B cell (primary cell): Measurements from ENCODE around the gene LAGE3. TPM values are rescaled to one million over a fixed set of nuclear protein-coding genes. Genes with fewer than 3 reads are reported as not detected.
"Not testable (repeated sequence)": the region's sequence is repeated elsewhere in the genome, so short reads cannot be mapped to it uniquely, and the experiment has no call there.

Experiments used
- ATAC-seq: fragments of 200-7000 bp; cut with Tn5 transposase; one replicate; pipeline ENCODE4 v1.10.0; 2021; ENCODE audit warnings: low read depth, mild to moderate bottlenecking, moderate number of reproducible peaks, moderate library complexity
- CTCF ChIA-PET: fragments of 350-600 bp; sonication (Branson Sonifier 250); formaldehyde crosslinking; loops from one replicate; lab custom pipeline; 2021; ENCODE audit warnings: antibody characterized with exemption, inconsistent platforms; lab: Charles Lee
- POLR2A ChIA-PET: fragments of 350-600 bp; sonication (Branson Sonifier 250); formaldehyde crosslinking; loops from one replicate; lab custom pipeline; 2021; ENCODE audit warnings: antibody characterized with exemption; lab: Charles Lee
- DNase-seq: peaks from one replicate; pipeline ENCODE4 v3.0.0; 2013
- H2AFZ ChIP-seq: 2 replicates; pipeline ENCODE4 v1.6.1; 2012; ENCODE audit warnings: mild to moderate bottlenecking, low read depth, low read length; ENCODE audit not compliant: insufficient read depth, poor library complexity, severe bottlenecking
- H3K27ac ChIP-seq, 2 donors: 1 replicate in 1 of 2; 2 replicates in 1 of 2; pipeline ENCODE4 v1.5.1; 2012 to 2013; ENCODE audit warnings: low read length in 2 of 2, mild to moderate bottlenecking in 2 of 2, moderate library complexity in 1 of 2
- H3K27me3 ChIP-seq, 4 experiments: fragments of 200-600 bp in 1 of 4; sonication (generic) in 1 of 4; replicated peaks in 1 of 4; 1 replicate in 2 of 4; 2 replicates in 2 of 4; pipeline versions ENCODE4 v1.6.1 to v1.7.0; 2013 to 2016; ENCODE audit warnings: low read length in 3 of 4, mild to moderate bottlenecking in 2 of 4, mixed read lengths in 1 of 4, moderate library complexity in 1 of 4; ENCODE audit not compliant: insufficient read depth in 4 of 4, control insufficient read depth in 3 of 4; ENCODE audit errors: control extremely low read depth in 1 of 4
- H3K36me3 ChIP-seq, 2 experiments: replicated peaks in 1 of 2; 1 replicate in 1 of 2; 2 replicates in 1 of 2; pipeline versions ENCODE4 v1.6.1 to v1.7.1; 2013; ENCODE audit warnings: low read length in 1 of 2; ENCODE audit not compliant: insufficient read depth in 2 of 2, control insufficient read depth in 1 of 2; ENCODE audit errors: control extremely low read depth in 1 of 2, extremely low read depth in 1 of 2
- H3K4me1 ChIP-seq, 2 donors: fragments of 200-600 bp in 1 of 2; sonication (generic) in 1 of 2; 1 replicate in 1 of 2; 2 replicates in 1 of 2; pipeline versions ENCODE4 v1.5.1 to v1.6.1; 2013 to 2017; ENCODE audit warnings: low read length in 2 of 2; ENCODE audit not compliant: control insufficient read depth in 2 of 2, insufficient read depth in 2 of 2
- H3K4me2 ChIP-seq: replicated peaks from 2 replicates; pipeline ENCODE3; 2012; ENCODE audit warnings: mild to moderate bottlenecking, low read depth, low read length; ENCODE audit not compliant: poor library complexity, severe bottlenecking
- H3K4me3 ChIP-seq, 5 experiments: fragments of 200-600 bp in 1 of 5; sonication (generic) in 1 of 5; 1 replicate in 3 of 5; 2 replicates in 2 of 5; pipeline versions ENCODE4 v1.5.1 to v1.7.0; 2011 to 2016; ENCODE audit warnings: low read length in 4 of 5, mild to moderate bottlenecking in 4 of 5, low read depth in 2 of 5, control low read depth in 1 of 5, moderate library complexity in 1 of 5; ENCODE audit not compliant: insufficient read depth in 1 of 5; ENCODE audit errors: control extremely low read depth in 1 of 5, extremely low read depth in 1 of 5
- H3K79me2 ChIP-seq: fragments of 200-600 bp; sonication (generic); one replicate; pipeline ENCODE4 v1.6.0; 2016; ENCODE audit warnings: low read length; ENCODE audit not compliant: control insufficient read depth, insufficient read depth
- H3K9ac ChIP-seq: fragments of 200-600 bp; sonication (generic); 2 replicates; pipeline ENCODE4 v1.6.1; 2017; ENCODE audit warnings: mild to moderate bottlenecking, low read length, moderate library complexity
- H3K9me3 ChIP-seq, 3 donors: one replicate each; pipeline versions ENCODE4 v1.6.1 to v1.7.1; 2013; ENCODE audit warnings: low read length in 2 of 3; ENCODE audit not compliant: control insufficient read depth in 2 of 3, insufficient read depth in 1 of 3; ENCODE audit errors: control extremely low read depth in 1 of 3
- H4K20me1 ChIP-seq: 2 replicates; pipeline ENCODE4 v1.6.0; 2012; ENCODE audit warnings: mild to moderate bottlenecking, low read length; ENCODE audit not compliant: insufficient read depth, control insufficient read depth, poor library complexity, severe bottlenecking
- H3K27ac Mint-ChIP-seq: one replicate; pipeline ENCODE4 v1.8.0; 2021; ENCODE audit warnings: mixed read lengths
- H3K27me3 Mint-ChIP-seq: one replicate; pipeline ENCODE4 v1.8.0; 2021; ENCODE audit warnings: mixed read lengths
- H3K4me1 Mint-ChIP-seq: one replicate; pipeline ENCODE4 v1.8.0; 2021; ENCODE audit warnings: mixed read lengths
- H3K4me3 Mint-ChIP-seq: one replicate; pipeline ENCODE4 v1.8.0; 2021; ENCODE audit warnings: mixed read lengths
- H3K9me3 Mint-ChIP-seq: one replicate; pipeline ENCODE4 v1.8.0; 2022; ENCODE audit warnings: mixed read lengths; ENCODE audit not compliant: insufficient read depth
- CTCF ChIP-seq: fragments of 200-600 bp; IDR thresholded peaks from one replicate; pipeline ENCODE4 v1.8.0; 2022; ENCODE audit warnings: antibody characterized with exemption, mild to moderate bottlenecking
- EZH2 ChIP-seq: IDR thresholded peaks from 2 replicates; pipeline ENCODE4 v1.6.1; 2012; ENCODE audit warnings: borderline replicate concordance, low read depth, mild to moderate bottlenecking, moderate library complexity, low read length; ENCODE audit not compliant: insufficient read depth, poor library complexity, severe bottlenecking
- WGBS: methylation state at CpG from one replicate; pipeline ENCODE4 v1.1.5; 2013; ENCODE audit warnings: missing lambda C conversion rate; ENCODE audit not compliant: insufficient coverage; 5-methylcytosine and 5-hydroxymethylcytosine counted together
- intact Hi-C: fragments of 100-400 bp; cut with micrococcal nuclease; formaldehyde crosslinking; loops from one replicate; pipeline ENCODE4 v1.10.0; 2022
- polyA plus RNA-seq: library from polyadenylated mRNA; depleted of rRNA; stranded (reverse); fragments of >200 nt; gene quantifications from 2 replicates; pipeline ENCODE4 v1.2.3, GENCODE V29; 2012
- total RNA-seq, 2 donors: library from RNA; stranded (reverse); fragments of 120-200 nt in 1 of 2; gene quantifications; 1 replicate in 1 of 2; 2 replicates in 1 of 2; pipeline versions ENCODE4 v1.2.3 to v1.2.4, GENCODE V29; 2013 to 2022

Gene LAGE3
- total and polyA plus RNA-seq, 2 donors (not counting 1 experiment from before 2014, with no cell fraction given) = 17.0 to 19.9 TPM

DNA sequence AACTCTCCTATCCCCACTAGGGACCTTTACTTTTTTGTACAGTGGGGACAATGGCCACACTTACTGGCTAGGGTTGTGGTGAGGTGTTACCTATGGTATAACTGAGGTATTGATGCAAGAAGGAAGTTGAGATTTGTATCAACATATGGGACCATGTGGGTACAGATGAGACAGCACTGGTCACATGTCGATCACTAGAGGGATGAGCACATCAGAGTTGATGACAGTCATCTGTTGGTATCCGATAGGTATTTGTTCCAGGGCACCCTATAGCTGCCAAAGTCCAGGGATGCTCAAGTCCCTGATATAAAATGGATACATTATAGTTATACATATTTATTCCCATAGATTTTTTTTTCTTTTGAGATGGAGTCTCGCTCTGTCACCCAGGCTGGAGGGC is 23.9 kb upstream of the LAGE3 start:
- peaks cover 0 to 3% of the 10 kb centered on the region in 2 experiments for H3K36me3 ChIP-seq
- intact Hi-C loops = no loop called here
- H3K9me3 ChIP-seq = no peaks in the 10 kb centered on the region
- no peak overlapping the region for H2AFZ ChIP-seq
- H3K4me2 ChIP-seq = no peak overlapping the region
- H3K4me3 ChIP-seq = no peak overlapping the region
- no peak for ATAC-seq
- H3K4me1 Mint-ChIP-seq = peaks cover under 1% of the 10 kb centered on the region
- no peak overlapping the region for H3K27ac Mint-ChIP-seq
- H3K79me2 ChIP-seq = no peaks in the 10 kb centered on the region
- no peaks in the 10 kb centered on the region for H3K27me3 Mint-ChIP-seq
- H4K20me1 ChIP-seq = no peaks in the 10 kb centered on the region
- ChIA-PET CTCF (interaction anchor here (1.1 kb wide), 1 partner anchor 24 kb away, joined by 3 read pairs; no protein-coding TSS in a partner anchor), POLR2A (no interaction called here)
- H3K27me3 ChIP-seq = no peaks in the 10 kb centered on the region
- no peak overlapping the region for H3K27ac ChIP-seq
- no CpG with 5 or more reads among the region's 3 CpGs for WGBS
- H3K9me3 Mint-ChIP-seq = no peaks in the 10 kb centered on the region
- no peak for DNase-seq
- peaks cover 0 to under 1% of the 10 kb centered on the region in 2 donors for H3K4me1 ChIP-seq
- no peak for TF ChIP-seq EZH2
- H3K9ac ChIP-seq = no peak overlapping the region
- H3K4me3 Mint-ChIP-seq = no peak overlapping the region

DNA sequence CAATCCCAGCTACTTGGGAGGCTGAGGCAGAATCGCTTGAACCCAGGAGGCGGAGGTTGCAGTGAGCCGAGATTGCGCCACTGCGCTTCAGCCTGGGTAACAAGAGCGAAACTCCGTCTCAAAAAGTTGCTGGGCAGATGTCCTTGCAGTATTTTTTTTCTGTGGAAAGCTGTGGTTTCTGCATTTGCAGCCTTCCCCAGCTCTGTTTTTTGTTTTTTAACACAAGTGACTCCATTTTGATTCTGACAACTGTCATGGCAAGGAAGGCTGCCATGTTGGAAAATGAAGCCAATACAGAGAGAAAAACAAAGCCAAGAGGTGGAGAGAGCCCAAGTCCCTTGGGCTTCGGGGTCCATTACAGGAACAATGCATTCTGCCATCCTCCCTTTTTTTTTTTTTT is 23.0 kb upstream of the LAGE3 start:
- no peaks in the 10 kb centered on the region for H3K27me3 Mint-ChIP-seq
- CTCF ChIA-PET = interaction anchor here (0.6 to 1.1 kb wide), 3 partner anchors 12 to 47 kb away, joined by 3 read pairs; no protein-coding TSS in a partner anchor

GRCh38 chrX:154501423-154501822 is 22.3 kb upstream of the LAGE3 start:
- H3K27ac Mint-ChIP-seq, ATAC-seq, H3K9me3 ChIP-seq, H3K36me3 ChIP-seq, DNase-seq, H3K9me3 Mint-ChIP-seq, H3K27me3 Mint-ChIP-seq, H3K4me2 ChIP-seq, H3K27ac ChIP-seq, H3K27me3 ChIP-seq, H4K20me1 ChIP-seq, H2AFZ ChIP-seq, CTCF ChIA-PET, H3K4me3 Mint-ChIP-seq, H3K9ac ChIP-seq, H3K79me2 ChIP-seq, H3K4me1 Mint-ChIP-seq, H3K4me3 ChIP-seq, intact Hi-C loops: not testable (repeated sequence)
- peaks cover 0 to 11% of the 10 kb centered on the region in 2 donors for H3K4me1 ChIP-seq
- 93% methylated on average over 3 of the region's 7 CpGs for WGBS
- POLR2A ChIA-PET = interaction anchor here (0.6 kb wide), 1 partner anchor 100 kb away, joined by 4 read pairs; no protein-coding TSS in a partner anchor

More for the DNA sequence above, 23.0 kb upstream of the LAGE3 start:
- DNase-seq (no peak), ATAC-seq (no peak)
- Mint-ChIP-seq H3K4me1 (peaks cover 3% of the 10 kb centered on the region), H3K4me3 (no peak overlapping the region), H3K27ac (no peak overlapping the region), H3K9me3 (no peaks in the 10 kb centered on the region)
- no peaks in the 10 kb centered on the region for H4K20me1 ChIP-seq
- no peak for TF ChIP-seq EZH2
- no peak for TF ChIP-seq CTCF
- no peaks in the 10 kb centered on the region for H3K27me3 ChIP-seq
- no peak overlapping the region for H2AFZ ChIP-seq
- H3K27ac ChIP-seq = no peak overlapping the region
- intact Hi-C loops = no loop called here
- H3K9ac ChIP-seq = no peak overlapping the region
- H3K9me3 ChIP-seq = no peaks in the 10 kb centered on the region
- H3K79me2 ChIP-seq = no peaks in the 10 kb centered on the region
- peaks cover 0 to 7% of the 10 kb centered on the region in 2 donors for H3K4me1 ChIP-seq
- no CpG with 5 or more reads among the region's 8 CpGs for WGBS
- POLR2A ChIA-PET = no interaction called here
- H3K36me3 ChIP-seq = peaks cover 0 to 3% of the 10 kb centered on the region in 2 experiments
- H3K4me2 ChIP-seq = no peak overlapping the region
- no peak overlapping the region for H3K4me3 ChIP-seq
